Adrenal gland (tissue), 12 donors: ENCODE results near the gene NBDY. TPM values are rescaled to one million over a fixed set of nuclear protein-coding genes. Genes with fewer than 3 reads are reported as not detected.

Experiments
- DNase-seq, 7 donors: peaks; one replicate each; pipeline ENCODE4 v3.0.0-alpha.2; 2019 to 2020
- H3K27ac ChIP-seq, 5 donors: fragments of 200-600 bp; sonication (generic) in 4 of 5; 1 replicate in 3 of 5; 2 replicates in 2 of 5; pipeline versions ENCODE4 v1.5.1 to v1.8.0; 2016 to 2020; ENCODE audit warnings: mild to moderate bottlenecking in 1 of 5
- H3K27me3 ChIP-seq: fragments of 200-600 bp; 2 replicates; pipeline ENCODE4 v1.8.0; 2021
- H3K36me3 ChIP-seq, 2 donors: fragments of 200-600 bp; replicated peaks in 1 of 2; 1 replicate in 1 of 2; 2 replicates in 1 of 2; pipeline versions ENCODE4 v1.5.1 to v1.8.0; 2018 to 2022
- H3K4me1 ChIP-seq, 2 donors: fragments of 200-600 bp; replicated peaks in 1 of 2; 1 replicate in 1 of 2; 2 replicates in 1 of 2; pipeline versions ENCODE4 v1.5.1 to v1.8.0; 2018 to 2021
- H3K4me3 ChIP-seq, 4 donors: fragments of 200-600 bp; sonication (generic) in 3 of 4; one replicate each; pipeline ENCODE4 v1.5.1; 2016 to 2018
- H3K9me3 ChIP-seq, 3 donors: fragments of 200-600 bp; sonication (generic) in 1 of 3; replicated peaks in 1 of 3; 1 replicate in 2 of 3; 2 replicates in 1 of 3; pipeline versions ENCODE4 v1.5.1 to v1.8.0; 2016 to 2021
- POLR2A ChIP-seq, 2 donors: fragments of 450-650 bp; IDR thresholded peaks; one replicate each; pipeline ENCODE4 v1.6.1; 2017; ENCODE audit warnings: antibody characterized with exemption in 2 of 2, mild to moderate bottlenecking in 2 of 2, moderate library complexity in 1 of 2
- WGBS, 4 donors: extraction: QIAGEN DNeasy Blood & Tissue Kit in 2 of 4; methylation state at CpG; one replicate each; pipeline versions ENCODE4 v1.1.5 to v1.1.7; 2013 to 2017; 5-methylcytosine and 5-hydroxymethylcytosine counted together
- intact Hi-C, 2 donors: fragments of 100-400 bp; cut with DNase I; formaldehyde crosslinking; loops; one replicate each; pipeline versions ENCODE4 v1.14.1 to v1.15.0; 2022 to 2023
- polyA plus RNA-seq, 3 donors: library from polyadenylated mRNA; stranded (reverse); fragments of 200-250 nt in 2 of 3; fragments of 350-450 nt in 1 of 3; fragmentation: Illumina TruSeq in 1 of 3; extraction: RNeasy Lipid Tissue Mini Kit (QIAGEN cat#74804) in 1 of 3; gene quantifications; one replicate each; pipeline ENCODE4 v1.2.3, GENCODE V29; 2013 to 2014
- total RNA-seq, 9 donors: library from RNA; depleted of rRNA in 4 of 9; stranded (reverse); fragments of >200 nt in 4 of 9; fragments of 120-200 nt in 1 of 9; fragmentation: NEBNext Ultra II Directional in 1 of 9; extraction: Animal tissue kit (Norgen Biotek cat#: 25700) in 1 of 9; gene quantifications; one replicate each; pipeline versions ENCODE4 v1.1.0 to v1.2.4, GENCODE V29; 2013 to 2023
- TF ChIP-seq, protein P1 (sequence below), 6 experiments: fragments of 450-650 bp in 4 of 6; fragments of 200-600 bp in 2 of 6; sonication (generic) in 1 of 6; IDR thresholded peaks; 1 replicate in 5 of 6; 2 replicates in 1 of 6; pipeline versions ENCODE4 v1.5.1 to v1.8.0; 2016 to 2021; ENCODE audit warnings: antibody characterized with exemption in 6 of 6, mild to moderate bottlenecking in 2 of 6, moderate library complexity in 1 of 6
- donor health status: healthy with polysubstance abuse.
- donor health status: Bipolar disorder and iron deficiency.
- donor health status: DM: yes; HTN: yes; CAD: no.
- donor health status: DM: no; HTN: no; CAD: no.
- donor health status: DM: no; HTN: no; CAD: no.
- donor health status: DM: yes; HTN: yes; CAD: no.

NBDY gene
- total and polyA plus RNA-seq, 12 donors, result 14.7 to 98.5 (median 36.3) TPM

DNA sequence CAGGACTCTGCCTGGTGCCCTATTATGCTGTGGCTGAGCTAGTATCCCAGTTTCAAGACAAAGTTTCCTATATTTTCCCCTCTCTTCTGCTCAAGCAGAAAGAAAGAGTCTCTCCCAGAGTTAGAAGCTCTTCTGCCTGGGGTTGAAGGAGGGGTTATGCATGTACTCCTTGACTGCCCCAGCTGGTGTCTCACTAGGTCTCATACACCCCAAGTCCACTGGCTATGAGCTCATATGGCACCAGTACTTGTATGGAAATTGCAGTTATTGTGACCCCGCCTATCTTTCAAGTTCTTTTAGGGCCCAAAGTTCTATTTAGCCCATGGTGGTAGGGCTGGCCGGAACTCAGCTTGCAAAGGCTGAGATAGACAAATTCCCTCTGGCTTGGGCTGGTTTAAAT is 131.8 kb downstream of the NBDY start:
- Histone ChIP-seq H3K27ac (no peak overlapping the region), H3K36me3 (no peaks in the 10 kb centered on the region), H3K4me1 (no peaks in the 10 kb centered on the region), H3K9me3 (no peaks in the 10 kb centered on the region), H3K27me3 (peaks cover 14% of the 10 kb centered on the region), H3K4me3 (no peak overlapping the region)
- WGBS, 4 donors, result 61 to 87% (median 68%) methylated on average over 2 of the region's 2 CpGs; no CpG with 5 or more reads in 1 of the 4 donors
- TF ChIP-seq, protein P1, sequence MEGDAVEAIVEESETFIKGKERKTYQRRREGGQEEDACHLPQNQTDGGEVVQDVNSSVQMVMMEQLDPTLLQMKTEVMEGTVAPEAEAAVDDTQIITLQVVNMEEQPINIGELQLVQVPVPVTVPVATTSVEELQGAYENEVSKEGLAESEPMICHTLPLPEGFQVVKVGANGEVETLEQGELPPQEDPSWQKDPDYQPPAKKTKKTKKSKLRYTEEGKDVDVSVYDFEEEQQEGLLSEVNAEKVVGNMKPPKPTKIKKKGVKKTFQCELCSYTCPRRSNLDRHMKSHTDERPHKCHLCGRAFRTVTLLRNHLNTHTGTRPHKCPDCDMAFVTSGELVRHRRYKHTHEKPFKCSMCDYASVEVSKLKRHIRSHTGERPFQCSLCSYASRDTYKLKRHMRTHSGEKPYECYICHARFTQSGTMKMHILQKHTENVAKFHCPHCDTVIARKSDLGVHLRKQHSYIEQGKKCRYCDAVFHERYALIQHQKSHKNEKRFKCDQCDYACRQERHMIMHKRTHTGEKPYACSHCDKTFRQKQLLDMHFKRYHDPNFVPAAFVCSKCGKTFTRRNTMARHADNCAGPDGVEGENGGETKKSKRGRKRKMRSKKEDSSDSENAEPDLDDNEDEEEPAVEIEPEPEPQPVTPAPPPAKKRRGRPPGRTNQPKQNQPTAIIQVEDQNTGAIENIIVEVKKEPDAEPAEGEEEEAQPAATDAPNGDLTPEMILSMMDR (IDR thresholded peaks at IDR 0.05), result no peak
- TF ChIP-seq POLR2A (IDR thresholded peaks at IDR 0.05), result no peak
- DNase-seq, result no peak
- intact Hi-C loops, result no loop called here

Other genes with a start within 250 kb of the NBDY start
- gene UBQLN2, start 165.6 kb upstream of the NBDY start, total RNA-seq, result 10 to 100 TPM in 8 of 9 donors, 1 to 10 TPM in 1; 8.6 to 44.0 (median 34.0) TPM
- 10 to 100 TPM in 1 of 3 donors, 1 to 10 TPM in 2; 6.8 to 43.3 (median 8.2) TPM for gene UBQLN2, start 165.6 kb upstream of the NBDY start, polyA plus RNA-seq